PC-3 (cell line): Measurements from ENCODE around the gene GPATCH1.

Source experiments
- CTCF ChIP-seq: fragments of 300-600 bp; sonication (generic); conservative IDR thresholded peaks from 2 replicates; pipeline ENCODE4 v1.5.1; 2017; ENCODE audit warnings: antibody characterized with exemption, low read depth, mild to moderate bottlenecking, low read length
- EZH2 ChIP-seq: fragments of 300-600 bp; sonication (generic); IDR thresholded peaks from one replicate; pipeline ENCODE4 v1.6.1; 2017; ENCODE audit warnings: antibody characterized with exemption, mild to moderate bottlenecking, low read length; ENCODE audit not compliant: unreplicated experiment
- EZH2phosphoT487 ChIP-seq: fragments of 300-600 bp; sonication (generic); IDR thresholded peaks from 2 replicates; pipeline ENCODE4 v1.6.1; 2018; ENCODE audit warnings: mild to moderate bottlenecking, antibody characterized with exemption, low read length, borderline replicate concordance

DNA sequence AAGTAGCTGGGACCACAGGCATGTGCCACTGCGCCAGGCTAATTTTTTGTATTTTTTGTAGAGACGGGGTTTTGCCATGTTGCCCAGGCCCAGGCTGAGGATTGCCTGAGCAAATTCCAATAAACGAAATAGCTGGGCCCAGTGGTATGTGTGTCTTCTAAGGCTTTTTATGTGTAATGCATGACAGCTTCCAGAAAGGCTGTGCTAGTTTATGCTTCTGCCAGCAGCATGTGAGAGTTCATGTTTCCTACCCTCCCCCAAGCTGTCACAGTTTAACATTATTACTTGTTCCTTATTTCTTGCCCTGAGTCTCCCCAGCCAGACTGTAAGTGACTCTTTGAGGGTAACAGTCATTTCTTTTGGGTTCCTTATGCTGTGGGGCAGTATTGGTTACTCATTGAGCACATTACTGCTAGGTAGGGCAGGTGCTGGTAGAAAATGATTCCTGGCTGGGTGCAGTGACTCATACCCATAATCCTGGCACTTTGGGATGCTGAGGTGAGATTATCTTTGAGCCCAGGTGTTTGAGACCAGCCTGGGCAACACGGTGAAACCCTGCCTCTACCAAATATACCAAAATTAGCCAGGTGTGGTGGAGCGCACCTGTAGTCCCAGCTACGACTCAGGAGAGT is 13.6 kb downstream of the GPATCH1 start:
- TF ChIP-seq CTCF (no peak), EZH2 (no peak), EZH2phosphoT487 (no peak)
